ENCODE measurements around the gene PHF2.

PHF2 gene

GRCh38 chr9:93587651-93588347, 11.4 kb downstream of the PHF2 start:
- DNase-seq, result no peak

GRCh38 chr9:93588641-93589609, 12.5 kb downstream of the PHF2 start:
- no peak for DNase-seq

- no peak for DNase-seq
Measured at GRCh38 chr9:93589688-93590087, 13.3 kb downstream of the PHF2 start.

GRCh38 chr9:93590609-93591234, 14.3 kb downstream of the PHF2 start:
- no peak for DNase-seq

GRCh38 chr9:93591301-93592007, 15.1 kb downstream of the PHF2 start:
- peak in 1 of 2 experiments; percentile 29 for DNase-seq

GRCh38 chr9:93592008-93592642, 15.7 kb downstream of the PHF2 start:
- DNase-seq, result no peak

- DNase-seq, result peak in 1 of 2 experiments; percentile 37
Measured at GRCh38 chr9:93592643-93593021, 16.2 kb downstream of the PHF2 start.

GRCh38 chr9:93593144-93593658, 16.8 kb downstream of the PHF2 start:
- no peak for DNase-seq

- no peak for DNase-seq
Measured at GRCh38 chr9:93594041-93594756, 17.8 kb downstream of the PHF2 start.

GRCh38 chr9:93595461-93595860, 19.1 kb downstream of the PHF2 start:
- DNase-seq, result no peak

GRCh38 chr9:93595861-93596365, 19.5 kb downstream of the PHF2 start:
- DNase-seq, result no peak

- no peak for DNase-seq
Measured at GRCh38 chr9:93596399-93596798, 20.0 kb downstream of the PHF2 start.

- no peak for DNase-seq
Measured at GRCh38 chr9:93597142-93597706, 20.8 kb downstream of the PHF2 start.

- peak; percentile 77 to 95 for DNase-seq
Measured at GRCh38 chr9:93597871-93598646, 21.7 kb downstream of the PHF2 start.

GRCh38 chr9:93598647-93599241, 22.4 kb downstream of the PHF2 start:
- no peak for DNase-seq

- no peak for DNase-seq
Measured at GRCh38 chr9:93599571-93600403, 23.4 kb downstream of the PHF2 start.

GRCh38 chr9:93600504-93600903, 24.1 kb downstream of the PHF2 start:
- peak; percentile 17 to 79 for DNase-seq

- DNase-seq, result no peak
Measured at GRCh38 chr9:93601063-93601462, 24.7 kb downstream of the PHF2 start.

GRCh38 chr9:93601666-93602065, 25.3 kb downstream of the PHF2 start:
- DNase-seq, result no peak
